PC-9 (cell line): Measurements from ENCODE around the gene HMGN1. TPM values are rescaled to one million over a fixed set of nuclear protein-coding genes. Genes with fewer than 3 reads are reported as not detected.
"Not testable (repeated sequence)": the region's sequence is repeated elsewhere in the genome, so short reads cannot be mapped to it uniquely, and the experiment has no call there.

Experiments used
- BruUV-seq: library from RNA; stranded (reverse); fragments of 400-500 nt; replicated peaks from 2 replicates; lab custom pipeline; 2021; lab: Mats Ljungman, UMichigan
- CTCF ChIA-PET: fragments of 300-600 bp; sonication (Branson Sonifier 250); formaldehyde crosslinking; loops from one replicate; lab custom pipeline; 2022; ENCODE audit warnings: antibody characterized with exemption; lab: Charles Lee
- POLR2A ChIA-PET: fragments of 300-600 bp; sonication (Branson Sonifier 250); formaldehyde crosslinking; loops from one replicate; lab custom pipeline; 2022; ENCODE audit warnings: antibody characterized with exemption; ENCODE audit not compliant: unreplicated experiment; lab: Charles Lee
- DNase-seq, 2 experiments: peaks; one replicate each; pipeline versions ENCODE4 v3.0.0 to v3.0.0-alpha.2; 2015 to 2022; ENCODE audit warnings: mixed read lengths in 1 of 2
- H2AFZ ChIP-seq: fragments of 200-600 bp; sonication (generic); 2 replicates; pipeline ENCODE4 v1.8.1; 2017; ENCODE audit warnings: antibody characterized with exemption
- H3F3A ChIP-seq: fragments of 200-600 bp; sonication (generic); 2 replicates; pipeline ENCODE4 v1.8.1; 2017; ENCODE audit warnings: antibody characterized with exemption, mild to moderate bottlenecking, low read depth; ENCODE audit not compliant: insufficient read depth
- H3K27ac ChIP-seq: fragments of 200-600 bp; sonication (generic); 2 replicates; pipeline ENCODE4 v1.6.1; 2016; ENCODE audit warnings: mixed run types
- H3K27me3 ChIP-seq: fragments of 200-600 bp; sonication (generic); 2 replicates; pipeline ENCODE4 v1.6.1; 2016; ENCODE audit warnings: low read depth, mixed run types; ENCODE audit not compliant: insufficient read depth
- H3K36me3 ChIP-seq: fragments of 200-600 bp; sonication (generic); 2 replicates; pipeline ENCODE4 v1.6.1; 2016; ENCODE audit warnings: low read depth, mixed run types
- H3K4me1 ChIP-seq: fragments of 200-600 bp; sonication (generic); replicated peaks from 2 replicates; pipeline ENCODE4 v1.6.1; 2016; ENCODE audit warnings: mixed run types; ENCODE audit not compliant: insufficient read depth
- H3K4me2 ChIP-seq: fragments of 200-600 bp; sonication (generic); 2 replicates; pipeline ENCODE4 v1.6.1; 2017; ENCODE audit warnings: mixed run types
- H3K4me3 ChIP-seq: fragments of 200-600 bp; sonication (generic); 2 replicates; pipeline ENCODE4 v1.6.1; 2016; ENCODE audit warnings: mixed run types
- H3K79me2 ChIP-seq: fragments of 200-600 bp; sonication (generic); 2 replicates; pipeline ENCODE4 v1.6.1; 2017; ENCODE audit warnings: low read depth, mixed run types
- H3K9me2 ChIP-seq: fragments of 200-600 bp; sonication (generic); 2 replicates; pipeline ENCODE4 v1.8.1; 2017; ENCODE audit warnings: mild to moderate bottlenecking; ENCODE audit not compliant: insufficient read depth
- H3K9me3 ChIP-seq: fragments of 200-600 bp; sonication (generic); 2 replicates; pipeline ENCODE4 v1.8.1; 2016; ENCODE audit warnings: low read depth; ENCODE audit not compliant: insufficient read depth
- H4K20me1 ChIP-seq: fragments of 200-600 bp; sonication (generic); 2 replicates; pipeline ENCODE4 v1.8.1; 2017; ENCODE audit not compliant: insufficient read depth
- EZH2 ChIP-seq: fragments of 200-600 bp; sonication (generic); IDR thresholded peaks from 2 replicates; pipeline ENCODE4 v1.8.0; 2017; ENCODE audit warnings: antibody characterized with exemption, low read depth
- intact Hi-C: fragments of 100-400 bp; cut with micrococcal nuclease; formaldehyde crosslinking; loops from one replicate; pipeline ENCODE4 v1.10.0; 2022; ENCODE audit not compliant: unreplicated experiment
- total RNA-seq: library from RNA; stranded (reverse); gene quantifications from 2 replicates; pipeline ENCODE4 v1.2.3, GENCODE V29; 2021
- TF ChIP-seq, protein P1 (sequence below): fragments of 200-600 bp; sonication (generic); conservative IDR thresholded peaks from 2 replicates; pipeline ENCODE4 v1.6.1; 2017; ENCODE audit warnings: mixed run types, antibody characterized with exemption, mild to moderate bottlenecking, moderate library complexity

The HMGN1 gene
- total RNA-seq, 1 experiment from 2014 or later = 369 TPM

DNA sequence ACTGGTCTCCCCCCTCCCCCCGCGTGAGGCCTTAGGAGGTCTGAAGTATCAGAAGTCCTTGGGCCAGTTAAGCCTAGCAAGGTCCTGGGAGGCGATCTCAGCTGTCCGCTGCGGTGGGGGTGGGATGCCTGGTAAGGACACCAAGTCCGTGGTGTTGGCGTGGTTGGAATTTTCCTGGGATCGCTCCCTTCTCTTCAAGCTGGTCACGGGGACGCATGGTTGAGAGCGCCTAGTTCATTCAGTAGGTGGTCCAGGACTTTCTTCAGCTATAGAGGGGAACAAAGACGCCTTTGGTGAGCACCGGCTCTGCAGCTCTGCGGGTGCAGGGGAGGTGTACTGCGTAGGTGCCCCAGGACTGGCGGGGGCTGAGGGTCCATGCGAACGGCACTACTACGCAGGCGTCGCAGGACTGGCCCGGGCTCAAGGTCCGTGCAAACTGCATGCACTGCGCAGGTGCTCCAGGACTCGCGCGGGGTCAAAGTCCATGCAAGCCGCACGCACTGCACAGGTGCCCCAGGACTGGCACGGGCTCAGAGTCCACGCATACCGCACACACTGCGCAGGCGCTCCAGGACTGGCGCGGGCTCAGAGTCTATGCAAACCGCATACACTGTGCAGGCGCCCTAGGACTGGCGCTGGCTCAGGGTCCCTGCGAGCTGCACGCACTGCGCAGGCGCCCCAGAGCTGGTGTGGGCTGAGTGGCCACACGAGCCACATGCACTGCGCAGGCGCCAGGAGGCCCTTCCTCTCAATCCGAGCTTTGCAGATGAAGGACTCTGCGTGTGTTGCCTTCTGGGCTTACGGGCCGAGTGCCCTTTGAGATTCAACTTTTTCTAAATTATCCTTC is 36.6 kb upstream of the HMGN1 start:
- ChIA-PET CTCF (interaction anchor here (0.6 kb wide), 1 partner anchor 13 kb away, joined by 19 read pairs; no protein-coding TSS in a partner anchor), POLR2A (interaction anchor here (0.5 kb wide), 1 partner anchor 10 kb away, joined by 3 read pairs; no protein-coding TSS in a partner anchor)
- Histone ChIP-seq H2AFZ (no peak overlapping the region), H3K4me2 (no peak overlapping the region), H3K9me3 (no peaks in the 10 kb centered on the region), H3K4me3 (no peak overlapping the region), H3K79me2 (peaks cover 6% of the 10 kb centered on the region; the same call in 1 of the 2 replicates), H3K27ac (no peak overlapping the region), H3K4me1 (peaks cover 11% of the 10 kb centered on the region), H3K27me3 (no peaks in the 10 kb centered on the region), H3K36me3 (no peaks in the 10 kb centered on the region), H3F3A (peaks cover 10% of the 10 kb centered on the region; the same call in 1 of the 2 replicates), H4K20me1 (no peaks in the 10 kb centered on the region), H3K9me2 (no peaks in the 10 kb centered on the region)
- no TSS peak for BruUV-seq
- peak in 1 of 2 experiments; percentile 52 for DNase-seq
- no peak for TF ChIP-seq EZH2
- TF ChIP-seq, protein P1, sequence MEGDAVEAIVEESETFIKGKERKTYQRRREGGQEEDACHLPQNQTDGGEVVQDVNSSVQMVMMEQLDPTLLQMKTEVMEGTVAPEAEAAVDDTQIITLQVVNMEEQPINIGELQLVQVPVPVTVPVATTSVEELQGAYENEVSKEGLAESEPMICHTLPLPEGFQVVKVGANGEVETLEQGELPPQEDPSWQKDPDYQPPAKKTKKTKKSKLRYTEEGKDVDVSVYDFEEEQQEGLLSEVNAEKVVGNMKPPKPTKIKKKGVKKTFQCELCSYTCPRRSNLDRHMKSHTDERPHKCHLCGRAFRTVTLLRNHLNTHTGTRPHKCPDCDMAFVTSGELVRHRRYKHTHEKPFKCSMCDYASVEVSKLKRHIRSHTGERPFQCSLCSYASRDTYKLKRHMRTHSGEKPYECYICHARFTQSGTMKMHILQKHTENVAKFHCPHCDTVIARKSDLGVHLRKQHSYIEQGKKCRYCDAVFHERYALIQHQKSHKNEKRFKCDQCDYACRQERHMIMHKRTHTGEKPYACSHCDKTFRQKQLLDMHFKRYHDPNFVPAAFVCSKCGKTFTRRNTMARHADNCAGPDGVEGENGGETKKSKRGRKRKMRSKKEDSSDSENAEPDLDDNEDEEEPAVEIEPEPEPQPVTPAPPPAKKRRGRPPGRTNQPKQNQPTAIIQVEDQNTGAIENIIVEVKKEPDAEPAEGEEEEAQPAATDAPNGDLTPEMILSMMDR = no peak
- intact Hi-C loops = loop anchor here (5.0 to 10.0 kb wide), 2 partner anchors 57 to 201 kb away; partner anchors contain the start of gene PSMG1

DNA sequence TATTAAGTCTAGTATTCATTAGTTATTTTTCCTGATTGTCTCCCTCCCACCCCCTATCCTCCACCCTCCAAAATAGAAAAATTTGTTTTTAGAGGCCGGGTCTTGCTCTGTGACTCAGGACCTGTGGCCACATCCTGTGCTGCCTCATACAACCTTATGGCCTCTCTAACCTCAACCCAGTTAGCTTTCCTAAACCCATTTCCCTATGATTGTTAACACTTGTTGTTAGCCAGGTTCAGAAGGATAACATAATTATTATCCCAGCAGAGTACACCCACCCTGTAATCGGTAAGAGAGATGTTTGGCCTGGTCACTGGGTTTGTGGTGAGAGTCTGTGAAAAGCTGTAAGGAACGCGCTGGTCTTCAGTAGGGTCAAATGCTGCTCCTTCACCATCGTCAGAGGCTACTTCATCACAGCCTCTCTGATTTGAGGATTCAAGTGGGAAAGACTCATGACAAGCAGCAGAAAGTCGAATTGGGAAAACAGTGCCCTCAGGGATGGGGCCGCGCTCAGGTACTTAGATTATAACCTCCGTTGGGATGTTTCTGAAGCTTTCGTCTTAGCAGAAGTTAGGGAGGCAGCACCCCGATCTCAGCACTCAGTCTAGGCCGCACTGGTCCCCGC is 35.9 kb upstream of the HMGN1 start:
- no peak overlapping the region for H3K4me2 ChIP-seq
- no peaks in the 10 kb centered on the region for H3K9me2 ChIP-seq
- H4K20me1 ChIP-seq = no peaks in the 10 kb centered on the region
- no peaks in the 10 kb centered on the region for H3K36me3 ChIP-seq
- peaks cover 10% of the 10 kb centered on the region; the same call in 1 of the 2 replicates for H3F3A ChIP-seq
- ChIA-PET POLR2A (no interaction called here), CTCF (interaction anchor here (0.6 kb wide), 1 partner anchor 12 kb away, joined by 19 read pairs; no protein-coding TSS in a partner anchor)
- H2AFZ ChIP-seq = no peak overlapping the region
- H3K79me2 ChIP-seq = peaks cover 6% of the 10 kb centered on the region; the same call in 1 of the 2 replicates
- no peak overlapping the region for H3K27ac ChIP-seq
- H3K9me3 ChIP-seq = no peaks in the 10 kb centered on the region
- DNase-seq = no peak
- intact Hi-C loops = loop anchor here (5.0 to 10.0 kb wide), 2 partner anchors 58 to 200 kb away; partner anchors contain the start of gene PSMG1
- no peak overlapping the region for H3K4me3 ChIP-seq
- no TSS peak for BruUV-seq
- TF ChIP-seq EZH2 = no peak
- TF ChIP-seq, protein P1 = no peak
- peaks cover 11% of the 10 kb centered on the region for H3K4me1 ChIP-seq
- H3K27me3 ChIP-seq = no peaks in the 10 kb centered on the region

DNA sequence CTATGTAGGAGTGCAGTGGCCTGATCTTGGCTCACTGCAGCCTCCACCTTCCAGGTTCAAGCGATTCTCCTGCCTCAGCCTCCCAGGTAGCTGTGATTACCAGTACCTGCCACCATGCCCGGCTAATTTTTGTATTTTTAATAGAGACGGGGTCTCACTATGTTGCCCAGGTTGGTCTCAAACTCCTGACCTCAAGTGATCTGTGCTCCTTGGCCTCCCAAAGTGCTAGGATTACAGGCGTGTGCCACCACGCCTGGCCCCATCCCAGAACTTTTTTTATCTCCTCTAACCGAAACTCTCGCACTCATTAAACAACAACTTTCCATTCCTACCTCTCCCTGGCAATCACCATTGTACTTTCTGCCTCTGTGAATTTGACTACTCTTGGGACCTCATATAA is 33.2 kb upstream of the HMGN1 start:
- H2AFZ ChIP-seq, H3K27me3 ChIP-seq, H3K4me3 ChIP-seq, H4K20me1 ChIP-seq, H3K79me2 ChIP-seq, H3F3A ChIP-seq, CTCF ChIA-PET, POLR2A ChIA-PET, DNase-seq, BruUV-seq, H3K4me2 ChIP-seq, H3K36me3 ChIP-seq, H3K9me3 ChIP-seq, H3K27ac ChIP-seq, H3K9me2 ChIP-seq: not testable (repeated sequence)
- peaks cover 16% of the 10 kb centered on the region for H3K4me1 ChIP-seq
- intact Hi-C loops = loop anchor here (10.0 kb wide), 1 partner anchor 197 kb away; the partner anchor contains the start of gene PSMG1
